Bronchial epithelial cell (primary cell): Measurements from ENCODE around the gene PLCG1. TPM values are rescaled to one million over a fixed set of nuclear protein-coding genes. Genes with fewer than 3 reads are reported as not detected.
A peak's percentile ranks its signal among the peaks of the same experiment; 100 is the strongest.
"Not testable (repeated sequence)": the region's sequence is repeated elsewhere in the genome, so short reads cannot be mapped to it uniquely, and the experiment has no call there.

ENCODE experiments used
- DNase-seq: peaks from one replicate; pipeline ENCODE4 v3.0.0-alpha.2; 2010; ENCODE audit warnings: low read depth
- FAIRE-seq: peaks from 2 replicates; lab custom pipeline; 2011; peaks lifted over from hg19 to GRCh38; lab: Jason Lieb, UNC
- H3K27me3 ChIP-seq: 2 replicates; pipeline ENCODE4 v1.5.1; 2011; ENCODE audit warnings: low read length; ENCODE audit not compliant: control insufficient read depth, insufficient read depth
- H3K36me3 ChIP-seq: 2 replicates; pipeline ENCODE4 v1.5.1; 2011; ENCODE audit warnings: low read length; ENCODE audit not compliant: control insufficient read depth, insufficient read depth
- H3K4me3 ChIP-seq: 2 replicates; pipeline ENCODE4 v1.5.1; 2011; ENCODE audit warnings: mild to moderate bottlenecking, low read depth, low read length, control low read depth
- total RNA-seq: library from RNA; depleted of rRNA; stranded (reverse); fragments of >200 nt; gene quantifications from 2 replicates; pipeline ENCODE4 v1.2.1, GENCODE V29; 2014
- TF ChIP-seq, protein P1 (sequence below): IDR thresholded peaks from 2 replicates; pipeline ENCODE4 v1.5.1; 2011; ENCODE audit warnings: mild to moderate bottlenecking, moderate library complexity, low read length, control low read depth, inconsistent platforms; ENCODE audit not compliant: insufficient read depth, severe bottlenecking

Gene PLCG1
- total RNA-seq, 1 donor from 2014 or later, result 20.8 TPM

- FAIRE-seq, result no peak
- Histone ChIP-seq H3K36me3 (peaks cover 11% of the 10 kb centered on the region), H3K27me3 (no peaks in the 10 kb centered on the region), H3K4me3 (no peak overlapping the region)
- TF ChIP-seq, protein P1, sequence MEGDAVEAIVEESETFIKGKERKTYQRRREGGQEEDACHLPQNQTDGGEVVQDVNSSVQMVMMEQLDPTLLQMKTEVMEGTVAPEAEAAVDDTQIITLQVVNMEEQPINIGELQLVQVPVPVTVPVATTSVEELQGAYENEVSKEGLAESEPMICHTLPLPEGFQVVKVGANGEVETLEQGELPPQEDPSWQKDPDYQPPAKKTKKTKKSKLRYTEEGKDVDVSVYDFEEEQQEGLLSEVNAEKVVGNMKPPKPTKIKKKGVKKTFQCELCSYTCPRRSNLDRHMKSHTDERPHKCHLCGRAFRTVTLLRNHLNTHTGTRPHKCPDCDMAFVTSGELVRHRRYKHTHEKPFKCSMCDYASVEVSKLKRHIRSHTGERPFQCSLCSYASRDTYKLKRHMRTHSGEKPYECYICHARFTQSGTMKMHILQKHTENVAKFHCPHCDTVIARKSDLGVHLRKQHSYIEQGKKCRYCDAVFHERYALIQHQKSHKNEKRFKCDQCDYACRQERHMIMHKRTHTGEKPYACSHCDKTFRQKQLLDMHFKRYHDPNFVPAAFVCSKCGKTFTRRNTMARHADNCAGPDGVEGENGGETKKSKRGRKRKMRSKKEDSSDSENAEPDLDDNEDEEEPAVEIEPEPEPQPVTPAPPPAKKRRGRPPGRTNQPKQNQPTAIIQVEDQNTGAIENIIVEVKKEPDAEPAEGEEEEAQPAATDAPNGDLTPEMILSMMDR, result no peak
- no peak for DNase-seq
These were observed 10.6 kb upstream of the PLCG1 start for GRCh38 chr20:41126719-41127118.

DNA sequence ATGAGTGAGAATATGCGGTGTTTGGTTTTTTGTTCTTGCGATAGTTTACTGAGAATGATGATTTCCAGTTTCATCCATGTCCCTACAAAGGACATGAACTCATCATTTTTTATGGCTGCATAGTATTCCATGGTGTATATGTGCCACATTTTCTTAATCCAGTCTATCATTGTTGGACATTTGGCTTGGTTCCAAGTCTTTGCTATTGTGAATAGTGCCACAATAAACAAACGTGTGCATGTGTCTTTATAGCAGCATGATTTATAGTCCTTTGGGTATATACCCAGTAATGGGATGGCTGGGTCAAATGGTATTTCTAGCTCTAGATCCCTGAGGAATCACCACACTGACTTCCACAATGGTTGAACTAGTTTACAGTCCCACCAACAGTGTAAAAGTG is 9.0 kb upstream of the PLCG1 start:
- FAIRE-seq, DNase-seq, H3K36me3 ChIP-seq, H3K4me3 ChIP-seq, H3K27me3 ChIP-seq: not testable (repeated sequence)

- FAIRE-seq, result no peak
- H3K4me3 ChIP-seq, result no peak overlapping the region
- H3K36me3 ChIP-seq, result no peaks in the 10 kb centered on the region
These were observed 5.6 kb upstream of the PLCG1 start for GRCh38 chr20:41131594-41132387.

DNA sequence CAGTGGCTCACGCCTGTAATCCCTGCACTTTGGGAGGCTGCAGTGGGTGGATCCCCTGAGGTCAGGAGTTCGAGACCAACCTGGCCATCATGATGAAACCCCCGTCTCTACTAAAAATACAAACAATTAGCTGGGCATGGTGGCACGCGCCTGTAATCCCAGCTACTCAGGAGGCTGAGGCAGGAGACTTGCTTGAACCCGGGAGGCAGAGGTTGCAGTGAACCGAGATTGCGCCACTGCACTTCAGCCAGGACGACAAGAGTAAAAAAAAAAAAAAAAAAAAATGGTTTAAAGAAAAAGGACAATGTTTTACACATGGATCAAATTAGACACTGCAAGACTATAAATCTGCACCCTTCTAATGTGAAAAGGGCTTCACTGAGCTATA is 5.0 kb upstream of the PLCG1 start:
- DNase-seq, FAIRE-seq, H3K4me3 ChIP-seq: not testable (repeated sequence)

More at GRCh38 chr20:41131594-41132387, 5.6 kb upstream of the PLCG1 start:
- no peaks in the 10 kb centered on the region for H3K27me3 ChIP-seq
- no peak for DNase-seq
- TF ChIP-seq, protein P1, result no peak

DNA sequence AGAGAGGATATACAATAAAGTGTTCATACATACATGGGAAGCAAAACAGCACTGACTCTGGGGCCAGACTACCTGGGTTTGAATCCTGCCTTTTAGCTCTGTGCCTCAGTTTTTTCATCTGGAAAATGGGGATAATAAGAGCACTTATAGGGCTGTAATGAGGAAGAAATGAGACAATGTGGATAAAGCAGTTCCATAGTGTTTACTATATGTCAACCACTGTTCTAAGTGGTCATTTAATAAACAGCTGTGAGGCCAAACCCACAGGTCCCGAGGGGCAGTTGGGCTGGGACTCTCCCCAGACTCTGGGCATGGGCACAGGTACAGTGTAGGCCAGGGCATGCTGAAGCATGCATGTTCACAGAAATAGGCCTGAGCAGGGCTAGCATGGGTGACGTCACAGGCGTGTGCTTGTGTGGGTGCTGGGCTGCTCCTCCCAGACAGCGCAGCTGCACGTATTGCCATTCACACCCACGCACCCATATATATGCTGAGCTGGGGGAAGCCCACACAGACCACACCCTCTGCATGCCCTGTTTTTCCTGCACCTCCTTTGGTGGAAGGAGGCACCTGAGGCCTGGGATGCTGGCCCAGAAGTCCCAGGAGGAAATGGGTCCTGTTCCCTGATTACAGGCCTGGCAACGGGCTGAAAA is 3.5 kb upstream of the PLCG1 start:
- DNase-seq (peak; percentile 98), FAIRE-seq (peak; percentile 55)
- no peak overlapping the region for H3K4me3 ChIP-seq
- H3K36me3 ChIP-seq, result no peaks in the 10 kb centered on the region
- TF ChIP-seq, protein P1, result no peak
- no peaks in the 10 kb centered on the region for H3K27me3 ChIP-seq

More for the DNA sequence above, 5.0 kb upstream of the PLCG1 start:
- not testable (repeated sequence) for H3K27me3 ChIP-seq, H3K36me3 ChIP-seq

DNA sequence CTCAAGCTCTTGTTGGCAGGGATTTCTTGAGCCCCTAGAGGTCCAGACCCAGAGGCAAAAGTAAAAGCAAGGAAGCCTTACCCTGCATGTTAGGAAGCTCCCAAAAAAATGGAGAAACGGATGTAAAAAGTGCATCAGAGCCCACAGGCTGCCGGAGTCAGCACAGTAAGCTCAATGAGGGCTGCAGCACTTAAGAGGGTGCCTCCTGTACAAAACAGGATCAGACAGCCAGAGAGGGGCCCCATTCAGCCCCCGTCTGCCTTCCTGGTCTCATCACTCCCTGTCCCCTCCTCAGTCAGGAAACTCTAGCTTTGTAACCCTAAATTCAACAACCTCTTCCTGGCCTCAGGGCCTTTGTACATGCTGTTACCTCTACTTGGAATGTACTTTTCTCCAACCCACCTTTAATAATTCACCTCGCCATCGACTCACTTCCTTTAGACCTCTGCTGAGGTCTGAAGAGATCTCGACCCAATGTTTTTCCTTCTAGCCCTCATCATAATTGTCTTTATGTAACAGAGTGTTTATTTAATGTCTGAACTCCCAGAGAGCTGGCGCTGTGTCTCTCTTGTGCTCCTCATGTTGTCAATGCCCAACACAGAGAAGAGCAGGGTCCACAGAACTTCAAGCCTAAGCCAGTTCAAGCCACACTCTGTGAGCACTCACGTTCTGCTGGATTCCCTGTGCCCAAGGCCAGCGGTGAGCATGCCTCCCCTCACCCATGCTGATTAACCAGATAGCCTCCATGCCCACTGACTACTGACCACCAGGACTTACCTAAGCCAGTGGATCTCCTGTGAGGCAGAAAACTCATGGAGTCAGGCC is 2.8 kb upstream of the PLCG1 start:
- FAIRE-seq, result no peak
- Histone ChIP-seq H3K4me3 (no peak overlapping the region), H3K36me3 (no peaks in the 10 kb centered on the region), H3K27me3 (no peaks in the 10 kb centered on the region)
- DNase-seq, result no peak
- TF ChIP-seq, protein P1, result no peak
